Colonic mucosa (tissue), 4 donors: ENCODE results near the gene DNAH9. TPM values are rescaled to one million over a fixed set of nuclear protein-coding genes. Genes with fewer than 3 reads are reported as not detected.

Experiments used
- DNase-seq: peaks from one replicate; pipeline ENCODE4 v3.0.0-alpha.2; 2020
- H3K27ac ChIP-seq: fragments of 200-600 bp; one replicate; pipeline ENCODE4 v1.8.0; 2021
- H3K27me3 ChIP-seq: fragments of 200-600 bp; one replicate; pipeline ENCODE4 v1.8.0; 2021
- H3K36me3 ChIP-seq: fragments of 200-600 bp; one replicate; pipeline ENCODE4 v1.8.0; 2021
- H3K4me1 ChIP-seq: fragments of 200-600 bp; one replicate; pipeline ENCODE4 v1.8.0; 2021; ENCODE audit warnings: mild to moderate bottlenecking
- H3K4me3 ChIP-seq: fragments of 200-600 bp; one replicate; pipeline ENCODE4 v1.8.0; 2021
- H3K9ac ChIP-seq, 2 donors: one replicate each; pipeline ENCODE4 v1.7.0; 2013; ENCODE audit warnings: control low read depth in 2 of 2, low read depth in 2 of 2, low read length in 2 of 2
- H3K9me3 ChIP-seq: fragments of 200-600 bp; one replicate; pipeline ENCODE4 v1.8.0; 2021
- intact Hi-C: fragments of 100-400 bp; cut with DNase I; formaldehyde crosslinking; loops from one replicate; pipeline ENCODE4 v1.14.1; 2022
- total RNA-seq, 2 donors: library from RNA; stranded (reverse); fragmentation: NEBNext Ultra II Directional in 1 of 2; extraction: Animal tissue kit (Norgen Biotek cat#: 25700) in 1 of 2; gene quantifications; one replicate each; pipeline ENCODE4 v1.2.1, GENCODE V29; 2021
- TF ChIP-seq, protein P1 (sequence below): fragments of 200-600 bp; IDR thresholded peaks from one replicate; pipeline ENCODE4 v1.8.0; 2022; ENCODE audit warnings: antibody characterized with exemption, mild to moderate bottlenecking
- donor health status: healthy.
- donor health status: DM: no; HTN: no; CAD: no.
- donor health status: DM: no; HTN: no; CAD: no.

The DNAH9 gene
- total RNA-seq, 2 donors from 2014 or later: 0.40 to 0.69 TPM

DNA sequence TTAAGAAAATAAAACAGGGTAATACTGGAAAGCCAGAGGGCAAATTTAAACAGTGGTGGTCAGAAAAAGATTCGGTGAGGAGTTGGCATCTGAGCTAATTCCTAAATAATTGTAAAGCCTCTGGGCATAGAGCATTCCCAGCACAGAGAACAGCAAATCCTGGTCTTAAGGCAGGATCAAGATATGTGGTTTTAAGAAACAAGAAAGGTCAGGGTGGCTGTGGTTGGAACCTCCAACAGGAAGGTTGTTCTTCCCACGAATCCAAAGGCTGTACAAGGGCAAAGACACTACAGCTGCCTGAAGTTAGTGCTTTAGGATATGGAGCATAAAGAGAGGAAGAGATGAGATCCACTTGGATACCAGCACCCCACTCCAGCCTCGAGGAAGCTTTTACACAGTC lies 284.4 kb downstream of the DNAH9 start:
- DNase-seq: no peak
- intact Hi-C loops: no loop called here
- no peaks in the 10 kb centered on the region for H3K36me3 ChIP-seq
- no peaks in the 10 kb centered on the region for H3K4me1 ChIP-seq
- no peaks in the 10 kb centered on the region for H3K9me3 ChIP-seq
- no peaks in the 10 kb centered on the region for H3K27me3 ChIP-seq
- H3K27ac ChIP-seq: no peak overlapping the region
- no peak overlapping the region for H3K4me3 ChIP-seq
- TF ChIP-seq, protein P1, sequence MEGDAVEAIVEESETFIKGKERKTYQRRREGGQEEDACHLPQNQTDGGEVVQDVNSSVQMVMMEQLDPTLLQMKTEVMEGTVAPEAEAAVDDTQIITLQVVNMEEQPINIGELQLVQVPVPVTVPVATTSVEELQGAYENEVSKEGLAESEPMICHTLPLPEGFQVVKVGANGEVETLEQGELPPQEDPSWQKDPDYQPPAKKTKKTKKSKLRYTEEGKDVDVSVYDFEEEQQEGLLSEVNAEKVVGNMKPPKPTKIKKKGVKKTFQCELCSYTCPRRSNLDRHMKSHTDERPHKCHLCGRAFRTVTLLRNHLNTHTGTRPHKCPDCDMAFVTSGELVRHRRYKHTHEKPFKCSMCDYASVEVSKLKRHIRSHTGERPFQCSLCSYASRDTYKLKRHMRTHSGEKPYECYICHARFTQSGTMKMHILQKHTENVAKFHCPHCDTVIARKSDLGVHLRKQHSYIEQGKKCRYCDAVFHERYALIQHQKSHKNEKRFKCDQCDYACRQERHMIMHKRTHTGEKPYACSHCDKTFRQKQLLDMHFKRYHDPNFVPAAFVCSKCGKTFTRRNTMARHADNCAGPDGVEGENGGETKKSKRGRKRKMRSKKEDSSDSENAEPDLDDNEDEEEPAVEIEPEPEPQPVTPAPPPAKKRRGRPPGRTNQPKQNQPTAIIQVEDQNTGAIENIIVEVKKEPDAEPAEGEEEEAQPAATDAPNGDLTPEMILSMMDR: no peak
- H3K9ac ChIP-seq: no peak overlapping the region

DNA sequence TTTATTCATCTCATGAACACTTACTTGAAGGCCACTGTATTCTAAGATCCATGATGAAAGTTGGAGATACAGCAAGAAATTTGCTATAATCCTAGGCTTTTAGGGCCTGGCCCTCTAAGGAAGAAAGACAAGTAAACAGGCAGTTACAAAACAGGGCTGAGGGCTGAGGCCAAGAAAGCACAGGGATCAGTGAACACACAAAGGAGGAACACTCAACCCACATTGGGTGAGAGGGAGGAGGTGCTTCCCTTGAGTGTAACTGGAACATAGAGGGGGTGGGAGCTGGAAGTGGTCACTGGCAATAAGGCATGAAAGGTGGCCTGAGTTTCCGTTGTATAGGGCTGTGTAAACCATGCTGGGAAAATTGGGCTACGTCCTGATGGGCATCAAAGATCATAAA lies 286.8 kb downstream of the DNAH9 start:
- H3K27me3 ChIP-seq: no peaks in the 10 kb centered on the region
- TF ChIP-seq, protein P1: no peak
- DNase-seq: no peak

DNA sequence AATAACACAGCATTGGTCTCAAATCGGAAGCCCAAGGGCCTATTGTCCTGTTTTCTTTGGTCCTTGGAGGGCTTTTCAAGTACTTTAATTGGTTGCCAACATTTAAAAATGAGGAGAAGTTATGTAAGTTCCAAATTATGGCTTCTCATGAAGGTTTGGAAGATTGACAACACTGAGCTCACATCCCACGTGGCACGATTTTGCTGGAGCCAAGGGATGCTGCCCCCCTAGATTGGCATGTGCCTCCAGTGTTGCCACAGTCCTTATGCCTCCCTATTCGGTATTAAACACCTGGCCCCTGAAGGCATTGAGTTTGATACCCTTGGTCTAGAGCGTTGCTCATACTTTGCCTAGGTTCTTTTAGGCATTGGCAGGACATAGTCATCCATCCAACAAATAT lies 291.0 kb downstream of the DNAH9 start:
- no peak overlapping the region for H3K4me3 ChIP-seq
- H3K9me3 ChIP-seq: no peaks in the 10 kb centered on the region
- TF ChIP-seq, protein P1: no peak
- DNase-seq: no peak
- no peaks in the 10 kb centered on the region for H3K27me3 ChIP-seq
- H3K4me1 ChIP-seq: no peaks in the 10 kb centered on the region
- no peak overlapping the region for H3K27ac ChIP-seq
- H3K36me3 ChIP-seq: no peaks in the 10 kb centered on the region
- no peak overlapping the region for H3K9ac ChIP-seq
- intact Hi-C loops: no loop called here

More for the DNA sequence above, 286.8 kb downstream of the DNAH9 start:
- no peaks in the 10 kb centered on the region for H3K36me3 ChIP-seq
- intact Hi-C loops: no loop called here
- no peak overlapping the region for H3K9ac ChIP-seq
- no peak overlapping the region for H3K4me3 ChIP-seq
- H3K9me3 ChIP-seq: no peaks in the 10 kb centered on the region
- H3K27ac ChIP-seq: no peak overlapping the region
- no peaks in the 10 kb centered on the region for H3K4me1 ChIP-seq

DNA sequence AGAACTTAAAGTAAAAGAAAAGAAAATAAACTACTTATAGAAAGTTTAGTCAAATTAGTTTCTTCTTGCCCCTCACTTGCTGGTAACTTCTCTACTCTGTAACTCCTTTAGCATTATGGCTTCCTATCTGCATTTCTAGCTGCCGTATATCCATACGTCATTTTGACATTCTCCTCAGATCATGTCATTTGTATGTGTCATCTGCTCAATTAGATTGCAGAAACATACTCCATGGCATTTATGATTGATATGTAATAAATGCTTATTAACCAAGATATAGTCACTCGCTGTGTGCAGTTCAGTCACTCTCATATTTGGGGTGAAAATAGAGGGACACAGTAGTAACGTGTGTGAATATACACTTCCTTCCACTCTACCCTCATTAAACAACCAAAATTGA lies 295.6 kb downstream of the DNAH9 start:
- Histone ChIP-seq H3K36me3 (no peaks in the 10 kb centered on the region), H3K9me3 (no peaks in the 10 kb centered on the region), H3K9ac (no peak overlapping the region), H3K27me3 (no peaks in the 10 kb centered on the region), H3K4me3 (no peak overlapping the region), H3K4me1 (no peaks in the 10 kb centered on the region), H3K27ac (no peak overlapping the region)
- TF ChIP-seq, protein P1: no peak
- intact Hi-C loops: no loop called here
- DNase-seq: no peak

DNA sequence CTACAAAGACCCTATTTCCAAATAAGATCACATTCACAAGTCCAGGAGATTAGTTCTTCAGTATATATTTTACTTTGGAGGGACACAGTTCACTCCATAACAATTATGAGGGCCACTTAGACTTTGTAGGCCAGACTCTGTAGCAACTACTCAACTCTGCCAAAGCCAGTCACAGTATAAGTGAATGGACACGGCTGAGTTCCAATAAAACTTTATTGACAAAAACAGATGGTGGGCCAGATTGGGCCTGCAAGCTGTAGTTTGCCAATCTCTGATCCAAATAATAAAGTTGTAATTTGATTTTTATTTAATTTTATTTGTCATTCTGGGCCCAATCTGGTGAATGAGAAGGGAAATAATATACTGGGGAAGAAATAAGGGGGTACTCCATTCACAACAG lies 297.9 kb downstream of the DNAH9 start:
- H3K4me3 ChIP-seq: no peak overlapping the region
- H3K36me3 ChIP-seq: no peaks in the 10 kb centered on the region
- TF ChIP-seq, protein P1: no peak
- H3K9me3 ChIP-seq: no peaks in the 10 kb centered on the region
- no peaks in the 10 kb centered on the region for H3K27me3 ChIP-seq
- H3K27ac ChIP-seq: no peak overlapping the region
- no peaks in the 10 kb centered on the region for H3K4me1 ChIP-seq
- no peak overlapping the region for H3K9ac ChIP-seq
- intact Hi-C loops: no loop called here
- no peak for DNase-seq
